ENCODE measurements around the gene RSPO3. TPM values are rescaled to one million over a fixed set of nuclear protein-coding genes. Genes with fewer than 3 reads are reported as not detected.

RSPO3 gene, protein sequence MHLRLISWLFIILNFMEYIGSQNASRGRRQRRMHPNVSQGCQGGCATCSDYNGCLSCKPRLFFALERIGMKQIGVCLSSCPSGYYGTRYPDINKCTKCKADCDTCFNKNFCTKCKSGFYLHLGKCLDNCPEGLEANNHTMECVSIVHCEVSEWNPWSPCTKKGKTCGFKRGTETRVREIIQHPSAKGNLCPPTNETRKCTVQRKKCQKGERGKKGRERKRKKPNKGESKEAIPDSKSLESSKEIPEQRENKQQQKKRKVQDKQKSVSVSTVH
- not detected in 2 replicates for total RNA-seq (2014; rRNA removed; shearing (Covaris generic))

- Histone ChIP-seq H3K27me3 (ENCODE audit: control insufficient read depth, insufficient read depth, low read length) (peaks cover 56% of the 10 kb centered on the region), H3K4me3 (ENCODE audit: insufficient read depth, low read depth, low read length) (peak within 1 kb of the TSS; percentile 59), H3K36me3 (replicated peaks; ENCODE audit: control insufficient read depth, insufficient read depth, low read length) (no peaks in the 10 kb centered on the region)
- peak; percentile 73 for DNase-seq
Observed at GRCh38 chr6:127118298-127119101, at the start of gene RSPO3. Gene RSPO3, plus strand, starts transcription at chr6:127118671. Its CDS starts 522 bp downstream, at chr6:127119193.

DNA sequence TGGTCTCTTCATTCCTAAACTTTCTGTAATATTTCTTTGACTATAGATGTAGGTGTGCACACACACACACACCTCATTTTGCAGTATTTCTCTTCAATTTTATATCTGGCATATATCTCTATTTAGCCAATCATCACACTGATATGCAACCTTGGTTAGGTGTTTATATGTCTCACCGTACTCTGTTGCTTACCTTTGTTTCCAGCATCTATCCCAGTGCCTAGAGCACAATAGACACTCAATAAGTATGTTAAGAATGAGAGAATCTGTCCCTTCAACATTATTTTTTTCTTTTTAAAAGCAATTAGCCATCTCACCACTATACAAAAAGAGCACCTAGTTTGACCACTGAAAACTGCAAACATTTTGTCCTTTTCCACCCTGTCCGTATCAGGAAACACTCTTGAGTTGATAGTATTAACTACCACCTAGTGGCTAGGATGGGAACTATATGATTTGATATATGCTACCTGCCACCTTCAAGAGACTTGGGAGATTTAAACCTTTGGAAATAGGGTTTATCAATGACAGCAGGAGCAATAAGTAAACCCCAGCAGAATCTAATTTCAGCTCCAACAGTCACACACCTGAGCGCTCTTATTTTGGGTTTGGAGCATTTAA lies 48.7 kb upstream of the RSPO3 start:
- peak; percentile 20 for DNase-seq
- Histone ChIP-seq H3K27me3 (ENCODE audit: control insufficient read depth, insufficient read depth, low read length) (no peaks in the 10 kb centered on the region), H3K4me3 (ENCODE audit: insufficient read depth, low read depth, low read length) (no peak overlapping the region), H3K36me3 (replicated peaks; ENCODE audit: control insufficient read depth, insufficient read depth, low read length) (no peaks in the 10 kb centered on the region)

DNA sequence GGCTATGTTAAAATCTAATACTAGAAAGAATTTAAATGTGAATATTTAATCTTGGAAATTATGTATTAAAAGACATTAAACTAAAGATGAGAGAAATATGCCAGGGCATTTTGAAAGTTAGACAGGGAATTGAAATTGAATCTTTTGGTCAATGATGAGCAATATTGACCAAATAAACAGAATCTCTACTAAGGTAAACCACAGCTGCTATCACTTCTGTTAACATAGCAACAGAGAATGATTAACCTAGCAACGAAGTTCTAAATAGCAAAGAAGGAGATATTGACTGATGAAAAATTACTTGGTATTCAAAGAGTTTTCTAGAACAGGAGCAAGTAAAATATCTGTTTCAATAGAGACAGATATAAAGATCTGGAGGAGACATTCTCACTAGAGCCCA lies 45.2 kb upstream of the RSPO3 start:
- H3K4me3 ChIP-seq (ENCODE audit: insufficient read depth, low read depth, low read length) = no peak overlapping the region

GRCh38 chr6:127076466-127076865 lies 42.0 kb upstream of the RSPO3 start:
- H3K4me3 ChIP-seq (ENCODE audit: insufficient read depth, low read depth, low read length) = no peak overlapping the region

More for the DNA sequence above, 45.2 kb upstream of the RSPO3 start:
- DNase-seq = no peak
- Histone ChIP-seq H3K27me3 (ENCODE audit: control insufficient read depth, insufficient read depth, low read length) (no peaks in the 10 kb centered on the region), H3K36me3 (replicated peaks; ENCODE audit: control insufficient read depth, insufficient read depth, low read length) (no peaks in the 10 kb centered on the region)

GRCh38 chr6:127077886-127078285 lies 40.6 kb upstream of the RSPO3 start:
- no peak overlapping the region for H3K4me3 ChIP-seq (ENCODE audit: insufficient read depth, low read depth, low read length)
- H3K27me3 ChIP-seq (ENCODE audit: control insufficient read depth, insufficient read depth, low read length) = no peaks in the 10 kb centered on the region
- no peak for DNase-seq
- H3K36me3 ChIP-seq (replicated peaks; ENCODE audit: control insufficient read depth, insufficient read depth, low read length) = no peaks in the 10 kb centered on the region

More at GRCh38 chr6:127076466-127076865, 42.0 kb upstream of the RSPO3 start:
- no peaks in the 10 kb centered on the region for H3K27me3 ChIP-seq (ENCODE audit: control insufficient read depth, insufficient read depth, low read length)
- DNase-seq = no peak
- H3K36me3 ChIP-seq (replicated peaks; ENCODE audit: control insufficient read depth, insufficient read depth, low read length) = no peaks in the 10 kb centered on the region

DNA sequence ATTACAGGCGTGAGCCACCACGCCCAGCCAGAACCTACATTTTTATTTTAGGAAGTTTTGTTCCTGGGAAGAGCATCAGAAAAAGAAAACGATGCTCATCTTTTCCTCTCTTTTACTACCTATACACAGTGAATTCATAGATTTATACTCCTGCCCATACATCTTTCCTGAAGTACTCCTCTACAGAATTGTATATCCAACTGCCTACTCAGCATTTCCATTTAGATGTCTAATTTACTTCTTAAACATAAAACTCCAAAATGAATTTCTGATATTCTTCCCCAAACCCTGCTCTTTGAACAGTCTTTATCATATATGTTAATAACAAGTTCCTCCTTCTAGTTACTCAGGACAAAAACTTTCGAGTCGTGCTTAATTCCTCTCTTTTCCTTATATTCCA lies 39.8 kb upstream of the RSPO3 start:
- DNase-seq = no peak
- H3K4me3 ChIP-seq (ENCODE audit: insufficient read depth, low read depth, low read length) = no peak overlapping the region
- H3K36me3 ChIP-seq (replicated peaks; ENCODE audit: control insufficient read depth, insufficient read depth, low read length) = no peaks in the 10 kb centered on the region
- no peaks in the 10 kb centered on the region for H3K27me3 ChIP-seq (ENCODE audit: control insufficient read depth, insufficient read depth, low read length)

- no peaks in the 10 kb centered on the region for H3K27me3 ChIP-seq (ENCODE audit: control insufficient read depth, insufficient read depth, low read length)
- no peaks in the 10 kb centered on the region for H3K36me3 ChIP-seq (replicated peaks; ENCODE audit: control insufficient read depth, insufficient read depth, low read length)
- no peak overlapping the region for H3K4me3 ChIP-seq (ENCODE audit: insufficient read depth, low read depth, low read length)
- no peak for DNase-seq
Observed at GRCh38 chr6:127079681-127080080, 38.8 kb upstream of the RSPO3 start.

DNA sequence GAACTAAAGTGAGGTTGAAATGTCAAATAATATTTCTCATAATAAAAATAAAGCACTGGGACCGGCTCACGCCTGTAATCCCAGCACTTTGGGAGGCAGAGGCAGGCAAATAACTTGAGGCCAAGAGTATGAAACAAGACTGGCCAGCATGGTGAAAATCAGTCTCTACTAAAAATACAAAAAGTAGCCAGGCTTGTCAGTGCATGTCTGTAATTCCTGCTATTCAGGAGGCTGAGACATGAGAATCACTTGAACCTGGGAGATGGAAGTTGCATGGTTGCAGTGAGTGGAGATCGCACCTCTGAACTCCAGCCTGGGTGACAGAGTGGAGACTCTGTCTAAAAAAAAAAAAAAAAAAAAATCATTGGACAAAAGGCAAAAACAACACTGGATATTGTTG lies 38.4 kb upstream of the RSPO3 start:
- H3K27me3 ChIP-seq (ENCODE audit: control insufficient read depth, insufficient read depth, low read length) = no peaks in the 10 kb centered on the region
- no peaks in the 10 kb centered on the region for H3K36me3 ChIP-seq (replicated peaks; ENCODE audit: control insufficient read depth, insufficient read depth, low read length)
- DNase-seq = no peak
- H3K4me3 ChIP-seq (ENCODE audit: insufficient read depth, low read depth, low read length) = no peak overlapping the region

DNA sequence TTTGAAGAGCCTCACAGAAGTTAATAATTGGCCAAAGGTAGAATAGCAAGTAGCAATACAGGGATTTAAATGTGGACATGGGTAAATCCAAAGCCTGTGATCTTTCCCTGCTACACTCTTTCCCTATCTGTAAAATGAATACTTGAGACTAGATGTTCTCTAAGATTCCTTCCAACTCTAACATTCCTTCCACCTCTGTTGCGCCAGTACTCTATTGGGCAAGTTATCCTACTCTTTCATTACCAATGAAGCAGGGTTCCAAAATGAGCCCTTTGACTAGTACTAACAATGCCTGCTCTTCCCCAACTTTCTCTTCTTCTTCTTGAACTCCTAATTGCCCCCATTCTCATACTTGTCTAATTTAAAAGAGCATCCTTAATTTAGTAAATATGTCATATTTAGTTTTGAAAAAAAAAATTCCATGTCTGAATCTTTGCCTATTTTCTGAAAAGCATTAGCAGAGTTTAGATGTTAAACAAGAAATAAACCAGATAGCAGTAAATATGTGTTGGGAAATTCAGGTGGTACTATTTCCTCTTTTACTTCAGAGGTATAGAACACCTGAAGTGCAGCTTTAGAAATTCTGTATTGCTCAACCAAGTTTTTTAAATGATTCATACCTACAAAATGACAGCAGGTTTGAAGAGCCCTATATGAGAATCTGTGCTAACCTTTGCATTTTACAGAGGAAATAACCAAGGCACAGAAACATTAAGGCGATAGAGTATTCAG lies 35.1 kb upstream of the RSPO3 start:
- DNase-seq = no peak
- H3K27me3 ChIP-seq (ENCODE audit: control insufficient read depth, insufficient read depth, low read length) = no peaks in the 10 kb centered on the region
- no peak overlapping the region for H3K4me3 ChIP-seq (ENCODE audit: insufficient read depth, low read depth, low read length)
- no peaks in the 10 kb centered on the region for H3K36me3 ChIP-seq (replicated peaks; ENCODE audit: control insufficient read depth, insufficient read depth, low read length)

DNA sequence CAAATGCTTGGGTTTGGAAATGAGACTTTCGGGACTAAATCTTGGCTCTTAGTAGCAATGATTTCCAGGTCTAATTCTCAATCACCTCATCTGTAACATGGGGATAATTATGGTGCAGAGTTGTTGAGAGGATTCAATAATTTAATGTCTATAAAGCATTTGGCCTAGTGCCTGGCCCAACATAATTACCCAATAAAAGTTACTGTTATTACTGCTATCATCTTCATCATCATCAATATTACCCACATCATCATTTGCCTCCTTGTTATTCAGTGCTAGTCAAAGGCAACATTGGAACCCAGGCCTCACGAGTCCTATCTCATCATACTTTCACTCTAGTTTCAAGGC lies 34.5 kb upstream of the RSPO3 start:
- H3K36me3 ChIP-seq (replicated peaks; ENCODE audit: control insufficient read depth, insufficient read depth, low read length) = no peaks in the 10 kb centered on the region
- no peak for DNase-seq
- H3K4me3 ChIP-seq (ENCODE audit: insufficient read depth, low read depth, low read length) = no peak overlapping the region
- H3K27me3 ChIP-seq (ENCODE audit: control insufficient read depth, insufficient read depth, low read length) = no peaks in the 10 kb centered on the region

- DNase-seq = no peak
- Histone ChIP-seq H3K36me3 (replicated peaks; ENCODE audit: control insufficient read depth, insufficient read depth, low read length) (no peaks in the 10 kb centered on the region), H3K27me3 (ENCODE audit: control insufficient read depth, insufficient read depth, low read length) (no peaks in the 10 kb centered on the region), H3K4me3 (ENCODE audit: insufficient read depth, low read depth, low read length) (no peak overlapping the region)
Observed at GRCh38 chr6:127085181-127085580, 33.3 kb upstream of the RSPO3 start.

- DNase-seq = peak; percentile 1
- no peak overlapping the region for H3K4me3 ChIP-seq (ENCODE audit: insufficient read depth, low read depth, low read length)
- no peaks in the 10 kb centered on the region for H3K27me3 ChIP-seq (ENCODE audit: control insufficient read depth, insufficient read depth, low read length)
- no peaks in the 10 kb centered on the region for H3K36me3 ChIP-seq (replicated peaks; ENCODE audit: control insufficient read depth, insufficient read depth, low read length)
Observed at GRCh38 chr6:127090051-127090450, 28.4 kb upstream of the RSPO3 start.

DNA sequence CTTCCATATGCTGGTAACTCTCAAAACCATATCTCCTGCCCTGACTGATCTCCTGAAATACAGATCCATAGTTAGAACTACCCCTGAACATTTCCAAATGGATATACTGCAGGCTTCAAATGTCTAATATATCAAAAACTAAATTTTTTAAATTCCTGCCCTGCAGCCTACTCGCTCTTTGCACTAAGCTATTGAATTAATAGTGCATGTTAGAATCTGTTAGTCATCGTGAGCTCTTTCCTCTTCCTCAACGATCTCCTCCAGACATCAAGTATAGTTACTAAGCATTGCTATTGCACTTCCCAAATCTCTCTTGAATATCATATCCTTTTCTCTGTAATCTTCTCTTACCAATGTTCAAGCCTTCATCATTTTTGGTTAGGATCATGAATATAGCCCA lies 26.0 kb upstream of the RSPO3 start:
- no peak for DNase-seq
- no peaks in the 10 kb centered on the region for H3K36me3 ChIP-seq (replicated peaks; ENCODE audit: control insufficient read depth, insufficient read depth, low read length)
- no peak overlapping the region for H3K4me3 ChIP-seq (ENCODE audit: insufficient read depth, low read depth, low read length)
- no peaks in the 10 kb centered on the region for H3K27me3 ChIP-seq (ENCODE audit: control insufficient read depth, insufficient read depth, low read length)

DNA sequence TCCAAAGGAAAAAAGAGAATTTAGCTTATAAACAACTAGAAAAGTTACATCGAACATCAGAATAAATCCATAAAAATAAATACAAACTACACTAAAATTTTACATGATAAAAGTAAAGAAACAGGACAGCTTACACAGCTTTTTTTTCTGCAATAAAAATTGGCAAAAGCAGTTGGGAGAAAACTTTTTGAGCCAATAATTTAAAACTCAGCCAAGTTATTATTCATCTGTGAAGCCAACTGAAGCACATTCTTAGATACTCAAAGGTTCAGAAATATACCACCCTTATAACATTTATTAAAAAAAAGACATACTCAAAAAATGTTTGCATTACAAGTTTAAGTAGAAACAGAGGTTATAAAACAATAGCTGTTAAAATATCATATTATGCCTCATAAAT lies 23.7 kb upstream of the RSPO3 start:
- Histone ChIP-seq H3K36me3 (replicated peaks; ENCODE audit: control insufficient read depth, insufficient read depth, low read length) (no peaks in the 10 kb centered on the region), H3K4me3 (ENCODE audit: insufficient read depth, low read depth, low read length) (no peak overlapping the region)
- no peak for DNase-seq

More for the DNA sequence above, 23.7 kb upstream of the RSPO3 start:
- no peaks in the 10 kb centered on the region for H3K27me3 ChIP-seq (ENCODE audit: control insufficient read depth, insufficient read depth, low read length)

Measured in H7 (cell line).